ENCODE measurements around the gene SUSD6. TPM values are rescaled to one million over a fixed set of nuclear protein-coding genes. Genes with fewer than 3 reads are reported as not detected.

Gene SUSD6
- total and polyA plus RNA-seq, 2 experiments from 2014 or later: 2.8 to 3.4 TPM

GRCh38 chr14:69636718-69637480 lies 25.5 kb downstream of the SUSD6 start:
- Histone ChIP-seq H3K27me3 (ENCODE audit: insufficient read depth) (no peaks in the 10 kb centered on the region), H3K9me2 (ENCODE audit: insufficient read depth) (no peaks in the 10 kb centered on the region; the same call in 1 of the 2 replicates), H2AFZ (no peak overlapping the region), H3K4me2 (peak overlapping the region; percentile 60; the same call in 1 of the 2 replicates), H3K36me3 (ENCODE audit: insufficient read depth) (peaks cover 5% of the 10 kb centered on the region; the same call in 1 of the 2 replicates), H3K79me2 (replicated peaks; ENCODE audit: insufficient read depth) (peaks cover 3% of the 10 kb centered on the region; the same call in 1 of the 2 replicates), H3K4me1 (ENCODE audit: insufficient read depth) (peaks cover 41% of the 10 kb centered on the region), H3K27ac (ENCODE audit: low read depth) (no peak overlapping the region), H4K20me1 (replicated peaks; ENCODE audit: insufficient read depth) (no peaks in the 10 kb centered on the region), H3F3A (replicated peaks; ENCODE audit: low read depth) (no peaks in the 10 kb centered on the region; the same call in 1 of the 2 replicates), H3K4me3 (no peak overlapping the region)
- DNase-seq (ENCODE audit: low spot score) (no peak), ATAC-seq (no peak)
- Mint-ChIP-seq H3K4me1 (peaks cover 61% of the 10 kb centered on the region), H3K4me3 (no peak overlapping the region), H3K27me3 (ENCODE audit: insufficient read depth, low read depth, poor library complexity) (peaks cover 12% of the 10 kb centered on the region), H3K27ac (no peak overlapping the region), H3K9me3 (peaks cover 16% of the 10 kb centered on the region), H3K36me3 (ENCODE audit: low read depth) (peaks cover 11% of the 10 kb centered on the region)
- TF ChIP-seq CREB1 (CRISPR knock-in tag; IDR thresholded peaks at IDR 0.05; ENCODE audit: low read depth) (no peak), ZNF331 (CRISPR knock-in tag; IDR thresholded peaks at IDR 0.05; ENCODE audit: low read depth) (no peak), CTCF (conservative IDR thresholded peaks at IDR 0.05; ENCODE audit: low read depth in 2 of 2) (no peak), ZNF462 (CRISPR knock-in tag; IDR thresholded peaks at IDR 0.05) (no peak), EZH2phosphoT487 (IDR thresholded peaks at IDR 0.05; ENCODE audit: unreplicated experiment) (no peak), JUNB (IDR thresholded peaks at IDR 0.05; ENCODE audit: unreplicated experiment) (no peak)
- TF ChIP-seq, protein P1, sequence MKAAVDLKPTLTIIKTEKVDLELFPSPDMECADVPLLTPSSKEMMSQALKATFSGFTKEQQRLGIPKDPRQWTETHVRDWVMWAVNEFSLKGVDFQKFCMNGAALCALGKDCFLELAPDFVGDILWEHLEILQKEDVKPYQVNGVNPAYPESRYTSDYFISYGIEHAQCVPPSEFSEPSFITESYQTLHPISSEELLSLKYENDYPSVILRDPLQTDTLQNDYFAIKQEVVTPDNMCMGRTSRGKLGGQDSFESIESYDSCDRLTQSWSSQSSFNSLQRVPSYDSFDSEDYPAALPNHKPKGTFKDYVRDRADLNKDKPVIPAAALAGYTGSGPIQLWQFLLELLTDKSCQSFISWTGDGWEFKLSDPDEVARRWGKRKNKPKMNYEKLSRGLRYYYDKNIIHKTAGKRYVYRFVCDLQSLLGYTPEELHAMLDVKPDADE (IDR thresholded peaks at IDR 0.05): no peak

All from GM23338 (cell line).